ENCODE measurements around the gene TRIM43.
"Not testable (repeated sequence)": the region's sequence is repeated elsewhere in the genome, so short reads cannot be mapped to it uniquely, and the experiment has no call there.

- not testable (repeated sequence) for TF ChIP-seq EZH2phosphoT487 (IDR thresholded peaks at IDR 0.05; ENCODE audit: insufficient read depth, low read depth); EZH2 (IDR thresholded peaks at IDR 0.05; ENCODE audit: insufficient read depth, poor library complexity, severe bottlenecking)
These were observed 3.2 kb downstream of the TRIM43 start for GRCh38 chr2:95595012-95595411.

Data from GM23248 (cell line).